CD4-positive, CD25-positive, alpha-beta regulatory T cell (primary cell): ENCODE measurements around the gene GP5. TPM values are rescaled to one million over a fixed set of nuclear protein-coding genes. Genes with fewer than 3 reads are reported as not detected.

ENCODE experiments used
- ATAC-seq, 2 donors: fragments of 150-1000 bp; cut with Tn5 transposase; one replicate each; pipeline ENCODE4 v1.10.0; 2021; ENCODE audit warnings: low read depth in 2 of 2, moderate number of reproducible peaks in 2 of 2, moderate library complexity in 1 of 2
- DNase-seq, 3 donors: peaks; one replicate each; pipeline versions ENCODE4 v3.0.0 to v3.0.0-alpha.2; 2012 to 2022; ENCODE audit warnings: mixed read lengths in 1 of 3
- H3K27ac ChIP-seq: one replicate; pipeline ENCODE4 v1.7.0; 2013; ENCODE audit warnings: mild to moderate bottlenecking, low read length; ENCODE audit not compliant: insufficient read depth, poor library complexity, severe bottlenecking
- H3K27me3 ChIP-seq: one replicate; pipeline ENCODE4 v1.7.0; 2013; ENCODE audit warnings: low read length; ENCODE audit not compliant: control insufficient read depth, insufficient read depth
- H3K36me3 ChIP-seq: one replicate; pipeline ENCODE4 v1.7.0; 2013; ENCODE audit warnings: mild to moderate bottlenecking, low read length, moderate library complexity; ENCODE audit not compliant: control insufficient read depth, insufficient read depth
- H3K4me1 ChIP-seq: 2 replicates; pipeline ENCODE4 v1.7.0; 2013; ENCODE audit warnings: mild to moderate bottlenecking, low read length; ENCODE audit not compliant: insufficient read depth, control insufficient read depth, poor library complexity, severe bottlenecking
- H3K4me3 ChIP-seq: one replicate; pipeline ENCODE4 v1.7.0; 2013; ENCODE audit warnings: low read depth, mild to moderate bottlenecking, low read length, moderate library complexity
- H3K9me3 ChIP-seq, 2 experiments: 1 replicate in 1 of 2; 2 replicates in 1 of 2; pipeline ENCODE4 v1.7.0; 2013; ENCODE audit warnings: low read length in 2 of 2, mild to moderate bottlenecking in 1 of 2, moderate library complexity in 1 of 2; ENCODE audit not compliant: control insufficient read depth in 2 of 2
- H3K27ac Mint-ChIP-seq, 3 donors: one replicate each; pipeline ENCODE4 v1.8.0; 2020 to 2022; ENCODE audit warnings: mild to moderate bottlenecking in 3 of 3, mixed read lengths in 3 of 3, moderate library complexity in 2 of 3
- H3K27me3 Mint-ChIP-seq: one replicate; pipeline ENCODE4 v1.8.0; 2022; ENCODE audit warnings: mild to moderate bottlenecking, mixed read lengths
- H3K36me3 Mint-ChIP-seq: one replicate; pipeline ENCODE4 v1.8.0; 2020; ENCODE audit warnings: mixed read lengths
- H3K4me1 Mint-ChIP-seq, 4 donors: one replicate each; pipeline ENCODE4 v1.8.0; 2020 to 2022; ENCODE audit warnings: mixed read lengths in 4 of 4, mild to moderate bottlenecking in 1 of 4
- H3K4me3 Mint-ChIP-seq, 4 donors: one replicate each; pipeline ENCODE4 v1.8.0; 2020 to 2022; ENCODE audit warnings: mild to moderate bottlenecking in 4 of 4, mixed read lengths in 4 of 4, moderate library complexity in 3 of 4
- H3K9me3 Mint-ChIP-seq, 7 donors: one replicate each; pipeline ENCODE4 v1.8.0; 2020 to 2022; ENCODE audit warnings: mixed read lengths in 7 of 7, mild to moderate bottlenecking in 3 of 7, moderate library complexity in 2 of 7
- polyA plus RNA-seq, 4 donors: library from polyadenylated mRNA; unstranded; fragments of 300-500 nt; fragmentation: Illumina TruSeq; gene quantifications; one replicate each; pipeline ENCODE4 v1.2.3, GENCODE V29; 2021
- total RNA-seq: library from RNA; stranded (reverse); gene quantifications from one replicate; pipeline ENCODE4 v1.2.3, GENCODE V29; 2022

Gene GP5
- total and polyA plus RNA-seq, 5 donors from 2014 or later = 0.41 to 2.7 (median 1.4) TPM

DNA sequence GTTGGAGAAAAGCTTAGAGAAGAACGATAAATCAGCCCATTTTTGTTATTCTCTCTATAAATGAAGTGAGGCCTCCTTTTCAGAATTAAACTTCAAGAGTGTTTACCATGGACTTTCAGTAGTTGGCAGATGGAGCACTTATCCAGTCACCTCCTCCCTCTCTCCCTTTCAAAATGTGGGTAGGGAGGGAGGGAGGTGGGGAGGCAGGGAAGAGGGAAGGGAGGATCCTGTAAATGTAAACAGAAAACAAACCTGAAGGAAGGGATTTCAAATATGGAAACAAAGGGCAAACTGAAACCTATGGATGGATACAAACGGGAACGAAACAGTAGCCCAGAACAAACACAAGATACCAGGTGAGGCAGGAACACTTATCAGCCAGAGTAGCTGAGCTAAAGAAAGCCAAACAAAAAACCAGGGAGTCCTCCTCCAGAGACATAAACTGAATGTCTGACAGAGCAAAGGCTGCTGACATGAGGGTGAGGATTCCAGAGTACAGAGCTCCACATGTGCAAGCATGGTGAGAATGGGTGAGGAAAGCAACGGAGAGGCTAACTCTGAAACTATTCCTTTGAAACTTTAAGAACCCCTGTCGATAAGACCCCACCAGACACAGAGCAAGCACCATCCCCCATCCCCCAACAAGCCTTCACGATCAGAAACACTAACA lies 41.0 kb upstream of the GP5 start:
- ATAC-seq = no peak
- peaks cover 4 to 19% (median 8%) of the 10 kb centered on the region in 4 donors for H3K4me1 Mint-ChIP-seq
- DNase-seq = no peak
- peak overlapping the region in 2 of 3 donors; percentile 10 to 82 for H3K27ac Mint-ChIP-seq
- Histone ChIP-seq H3K9me3 (no peaks in the 10 kb centered on the region), H3K4me1 (no peaks in the 10 kb centered on the region), H3K27me3 (no peaks in the 10 kb centered on the region), H3K4me3 (no peak overlapping the region), H3K27ac (no peak overlapping the region), H3K36me3 (peaks cover 93% of the 10 kb centered on the region)
- H3K27me3 Mint-ChIP-seq = no peaks in the 10 kb centered on the region
- peaks cover 55% of the 10 kb centered on the region for H3K36me3 Mint-ChIP-seq
- no peak overlapping the region for H3K4me3 Mint-ChIP-seq
- no peaks in the 10 kb centered on the region for H3K9me3 Mint-ChIP-seq

DNA sequence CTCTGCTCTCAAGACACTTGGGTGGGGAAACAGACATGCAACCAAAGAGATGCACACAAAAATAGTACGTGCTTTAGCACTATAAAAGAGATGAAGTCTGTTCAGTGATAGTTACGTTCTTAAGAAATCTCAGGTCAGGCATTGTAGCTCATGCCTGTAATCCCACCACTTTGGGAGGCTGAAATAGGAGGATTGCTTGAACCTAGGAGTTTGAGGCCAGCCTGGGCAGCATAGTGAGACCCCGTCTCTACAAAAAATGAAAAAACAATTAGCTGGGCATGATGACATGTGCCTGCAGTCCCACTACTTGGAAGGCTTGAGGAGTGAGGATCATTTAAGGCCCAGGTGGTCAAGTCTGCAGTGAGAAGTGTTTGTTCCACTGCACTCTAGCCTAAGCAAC lies 35.4 kb upstream of the GP5 start:
- no peak for DNase-seq
- no peaks in the 10 kb centered on the region for H3K9me3 Mint-ChIP-seq
- Histone ChIP-seq H3K36me3 (peaks cover 91% of the 10 kb centered on the region), H3K27ac (no peak overlapping the region), H3K27me3 (no peaks in the 10 kb centered on the region), H3K4me3 (no peak overlapping the region), H3K4me1 (no peaks in the 10 kb centered on the region), H3K9me3 (no peaks in the 10 kb centered on the region)
- ATAC-seq = no peak
- H3K36me3 Mint-ChIP-seq = peaks cover 46% of the 10 kb centered on the region
- no peaks in the 10 kb centered on the region for H3K27me3 Mint-ChIP-seq
- H3K4me1 Mint-ChIP-seq = peaks cover 4 to 12% (median 5%) of the 10 kb centered on the region in 4 donors
- no peak overlapping the region for H3K4me3 Mint-ChIP-seq
- H3K27ac Mint-ChIP-seq = no peak overlapping the region

DNA sequence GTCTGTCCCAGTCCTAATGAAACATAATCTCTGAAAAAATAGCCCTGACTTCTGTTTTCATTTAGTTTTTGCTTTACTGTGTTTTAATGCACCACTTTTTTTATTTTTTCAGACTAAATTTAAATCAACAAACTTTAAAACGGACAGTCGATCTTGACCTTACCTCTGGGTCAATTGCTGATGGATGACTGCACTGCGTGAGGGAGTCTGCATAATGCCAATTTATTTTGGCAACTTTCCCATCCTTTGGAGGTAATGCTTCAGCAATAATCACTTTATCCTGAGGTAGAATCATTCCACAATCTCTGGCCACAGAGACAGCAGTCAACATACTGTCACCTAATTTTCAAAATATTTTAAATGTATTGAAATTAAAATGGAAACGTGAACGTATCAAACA lies 32.5 kb upstream of the GP5 start:
- no peak overlapping the region for H3K4me3 Mint-ChIP-seq
- H3K9me3 Mint-ChIP-seq = no peaks in the 10 kb centered on the region
- Histone ChIP-seq H3K4me1 (no peaks in the 10 kb centered on the region), H3K4me3 (no peak overlapping the region), H3K9me3 (no peaks in the 10 kb centered on the region), H3K27ac (no peak overlapping the region), H3K36me3 (peaks cover 88% of the 10 kb centered on the region), H3K27me3 (no peaks in the 10 kb centered on the region)
- H3K27me3 Mint-ChIP-seq = no peaks in the 10 kb centered on the region
- no peak for DNase-seq
- H3K4me1 Mint-ChIP-seq = peaks cover 0 to 4% (median 0%) of the 10 kb centered on the region in 4 donors
- no peak for ATAC-seq
- no peak overlapping the region for H3K27ac Mint-ChIP-seq
- peaks cover 38% of the 10 kb centered on the region for H3K36me3 Mint-ChIP-seq

DNA sequence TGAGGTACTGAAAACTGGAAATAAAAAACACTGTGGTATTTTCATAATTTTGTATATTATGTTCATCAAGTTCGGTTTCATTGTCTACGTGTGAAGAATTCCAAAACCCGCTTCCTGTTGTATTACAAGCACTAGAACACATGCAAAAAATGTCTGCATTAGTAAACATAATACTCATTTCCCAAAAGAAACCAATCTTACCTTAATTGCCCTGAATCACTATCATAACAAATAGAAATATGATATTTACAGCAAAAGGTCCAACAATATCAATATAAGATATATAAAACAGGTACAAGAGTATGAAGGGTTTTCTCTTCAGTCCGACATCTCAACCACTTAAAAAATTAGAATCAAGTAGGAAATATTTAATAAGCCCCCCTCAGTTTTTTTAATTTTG lies 26.3 kb upstream of the GP5 start:
- Mint-ChIP-seq H3K4me1 (peaks cover 0 to 12% (median 3%) of the 10 kb centered on the region in 4 donors), H3K27ac (no peak overlapping the region), H3K27me3 (no peaks in the 10 kb centered on the region), H3K4me3 (no peak overlapping the region), H3K9me3 (no peaks in the 10 kb centered on the region), H3K36me3 (peaks cover 28% of the 10 kb centered on the region)
- no peaks in the 10 kb centered on the region for H3K4me1 ChIP-seq
- DNase-seq = no peak
- no peaks in the 10 kb centered on the region for H3K27me3 ChIP-seq
- H3K27ac ChIP-seq = no peak overlapping the region
- H3K4me3 ChIP-seq = no peak overlapping the region
- H3K9me3 ChIP-seq = no peaks in the 10 kb centered on the region
- ATAC-seq = no peak
- peaks cover 67% of the 10 kb centered on the region for H3K36me3 ChIP-seq

DNA sequence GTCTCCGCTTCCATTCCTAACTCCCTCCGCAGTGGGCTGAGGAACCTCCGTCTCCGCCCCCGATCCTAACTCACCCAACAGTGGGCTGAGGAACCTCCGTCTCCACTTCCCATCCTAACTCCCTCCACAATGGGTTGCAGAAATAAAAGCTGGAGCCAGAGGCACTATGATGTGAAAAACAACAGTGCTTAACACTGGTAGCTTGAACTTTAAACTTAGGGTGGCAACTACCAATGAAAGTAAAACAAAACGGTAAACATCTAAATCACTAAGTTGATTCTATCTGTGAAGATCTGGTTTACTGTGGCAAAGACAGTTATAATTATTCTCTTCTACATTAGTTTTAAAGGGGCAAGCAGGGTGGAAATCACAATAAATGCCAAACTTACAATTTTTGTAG lies 25.9 kb upstream of the GP5 start:
- Mint-ChIP-seq H3K27ac (no peak overlapping the region), H3K4me3 (no peak overlapping the region), H3K9me3 (no peaks in the 10 kb centered on the region), H3K4me1 (peaks cover 0 to 12% (median 3%) of the 10 kb centered on the region in 4 donors), H3K36me3 (peaks cover 28% of the 10 kb centered on the region), H3K27me3 (no peaks in the 10 kb centered on the region)
- Histone ChIP-seq H3K27me3 (no peaks in the 10 kb centered on the region), H3K27ac (no peak overlapping the region), H3K4me3 (no peak overlapping the region), H3K4me1 (no peaks in the 10 kb centered on the region), H3K9me3 (no peaks in the 10 kb centered on the region), H3K36me3 (peaks cover 63% of the 10 kb centered on the region)
- no peak for ATAC-seq
- DNase-seq = no peak

DNA sequence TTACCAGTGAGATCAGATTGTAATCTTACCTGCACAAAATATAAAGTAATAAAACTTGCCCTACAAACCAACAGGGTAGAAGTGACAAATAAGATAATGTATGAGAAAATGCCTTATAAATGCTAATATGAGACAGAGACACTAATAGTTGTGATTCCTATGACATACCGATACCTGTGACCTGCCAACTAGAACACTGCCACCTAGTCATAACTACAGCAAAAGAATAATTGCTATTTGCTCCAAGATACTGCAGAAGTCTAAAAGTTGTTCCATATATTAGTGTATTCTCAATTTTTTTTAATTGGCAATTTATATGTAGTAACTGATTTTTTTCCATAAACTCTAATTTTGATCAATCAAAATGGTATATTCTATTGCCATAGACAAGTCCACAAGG lies 25.3 kb upstream of the GP5 start:
- Histone ChIP-seq H3K27me3 (no peaks in the 10 kb centered on the region), H3K9me3 (no peaks in the 10 kb centered on the region), H3K27ac (no peak overlapping the region), H3K36me3 (peaks cover 61% of the 10 kb centered on the region), H3K4me1 (no peaks in the 10 kb centered on the region), H3K4me3 (no peak overlapping the region)
- Mint-ChIP-seq H3K4me3 (no peak overlapping the region), H3K27ac (no peak overlapping the region), H3K36me3 (peaks cover 26% of the 10 kb centered on the region), H3K4me1 (peaks cover 0 to 15% (median 3%) of the 10 kb centered on the region in 4 donors), H3K9me3 (peaks cover 0 to under 1% (median 0%) of the 10 kb centered on the region in 7 donors), H3K27me3 (no peaks in the 10 kb centered on the region)
- no peak for DNase-seq
- no peak for ATAC-seq

DNA sequence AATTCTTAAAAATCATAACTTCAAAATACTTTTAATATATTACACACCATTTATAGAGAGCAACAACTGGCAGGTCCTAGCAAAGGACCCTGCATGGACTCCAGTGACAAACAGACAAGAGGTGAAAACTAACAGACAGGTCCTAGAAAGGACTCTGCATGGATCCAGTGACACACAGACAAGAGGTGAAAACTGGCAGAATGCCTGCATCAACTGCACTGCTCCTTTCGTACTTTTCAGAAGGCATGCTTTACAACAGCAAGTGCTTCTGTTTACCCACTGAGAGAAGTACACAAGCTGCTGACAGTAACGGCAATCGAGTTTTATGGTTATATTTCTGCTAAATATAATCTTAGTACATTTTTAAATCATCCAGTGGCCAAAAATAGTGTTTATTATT lies 24.3 kb upstream of the GP5 start:
- no peak overlapping the region for H3K27ac ChIP-seq
- no peaks in the 10 kb centered on the region for H3K4me1 ChIP-seq
- Mint-ChIP-seq H3K27me3 (no peaks in the 10 kb centered on the region), H3K27ac (no peak overlapping the region), H3K36me3 (peaks cover 27% of the 10 kb centered on the region), H3K9me3 (peaks cover 0 to 1% (median 0%) of the 10 kb centered on the region in 7 donors), H3K4me1 (peaks cover 0 to 22% (median 3%) of the 10 kb centered on the region in 4 donors), H3K4me3 (no peak overlapping the region)
- H3K4me3 ChIP-seq = no peak overlapping the region
- ATAC-seq = no peak
- no peak for DNase-seq
- peaks cover 60% of the 10 kb centered on the region for H3K36me3 ChIP-seq
- H3K9me3 ChIP-seq = no peaks in the 10 kb centered on the region
- no peaks in the 10 kb centered on the region for H3K27me3 ChIP-seq

DNA sequence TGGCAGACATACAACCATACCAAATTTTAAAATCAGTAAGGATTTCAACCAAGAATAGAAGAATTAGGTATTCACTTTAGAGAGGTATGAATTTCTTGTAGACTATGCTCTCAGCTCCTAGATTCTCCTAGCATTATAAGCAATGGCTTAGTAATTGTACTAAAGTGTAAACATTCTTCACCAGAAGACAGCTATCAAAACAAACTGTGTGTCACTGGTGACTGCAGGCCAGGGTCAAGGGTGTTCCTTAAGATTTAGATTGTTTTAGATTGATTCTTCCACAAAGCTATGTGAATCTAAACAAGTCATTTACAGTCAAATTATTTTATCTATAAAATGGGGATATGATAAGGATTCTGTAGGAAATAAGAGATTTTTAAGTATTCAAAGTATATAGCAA lies 23.1 kb upstream of the GP5 start:
- ATAC-seq (no peak), DNase-seq (no peak)
- Histone ChIP-seq H3K4me1 (no peaks in the 10 kb centered on the region), H3K27ac (no peak overlapping the region), H3K4me3 (no peak overlapping the region), H3K36me3 (peaks cover 56% of the 10 kb centered on the region), H3K27me3 (no peaks in the 10 kb centered on the region), H3K9me3 (no peaks in the 10 kb centered on the region)
- Mint-ChIP-seq H3K27ac (no peak overlapping the region), H3K9me3 (peaks cover 0 to 1% (median 0%) of the 10 kb centered on the region in 7 donors), H3K4me3 (no peak overlapping the region), H3K36me3 (peaks cover 26% of the 10 kb centered on the region), H3K4me1 (peaks cover 0 to 22% (median 3%) of the 10 kb centered on the region in 4 donors), H3K27me3 (no peaks in the 10 kb centered on the region)
